ENCODE results near the gene SFMBT2.

Gene SFMBT2

DNA sequence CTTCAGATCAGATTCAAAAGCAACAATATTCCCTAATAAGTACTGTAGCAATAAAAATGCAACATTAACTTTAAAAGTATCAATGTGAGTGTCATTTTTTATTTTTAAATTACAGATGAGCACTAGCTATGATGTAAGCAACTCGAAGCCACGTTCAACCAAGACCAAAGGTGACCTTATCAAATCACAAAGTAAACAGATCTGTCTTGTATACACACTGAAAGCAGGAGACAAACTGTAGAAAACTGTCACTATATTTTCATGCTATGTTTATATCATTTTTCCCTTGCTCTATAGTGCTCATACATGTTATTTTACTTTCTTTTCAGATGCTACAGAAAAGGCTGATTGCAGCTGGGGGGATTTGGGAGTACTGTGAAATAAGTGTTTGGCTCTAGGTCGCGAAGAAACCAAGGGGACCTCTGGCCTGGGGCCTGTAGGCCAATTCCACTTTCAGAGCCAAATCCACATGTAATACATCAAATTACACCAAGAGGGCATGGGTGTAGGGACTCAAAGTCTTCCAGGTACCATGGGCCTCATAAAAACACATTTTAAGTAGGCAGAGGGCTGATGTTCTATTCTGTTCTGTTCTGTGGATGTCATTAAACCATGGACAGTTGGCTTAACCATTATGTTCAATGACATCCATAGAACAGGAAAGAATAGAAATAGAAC lies 245.2 kb downstream of the SFMBT2 start:
- Mint-ChIP-seq H3K9me3 (no peaks in the 10 kb centered on the region), H3K36me3 (ENCODE audit: low read depth) (peaks cover 52% of the 10 kb centered on the region), H3K4me1 (peaks cover 11% of the 10 kb centered on the region), H3K27ac (no peak overlapping the region), H3K4me3 (no peak overlapping the region), H3K27me3 (ENCODE audit: low read depth) (no peaks in the 10 kb centered on the region)
- TF ChIP-seq, protein P1, sequence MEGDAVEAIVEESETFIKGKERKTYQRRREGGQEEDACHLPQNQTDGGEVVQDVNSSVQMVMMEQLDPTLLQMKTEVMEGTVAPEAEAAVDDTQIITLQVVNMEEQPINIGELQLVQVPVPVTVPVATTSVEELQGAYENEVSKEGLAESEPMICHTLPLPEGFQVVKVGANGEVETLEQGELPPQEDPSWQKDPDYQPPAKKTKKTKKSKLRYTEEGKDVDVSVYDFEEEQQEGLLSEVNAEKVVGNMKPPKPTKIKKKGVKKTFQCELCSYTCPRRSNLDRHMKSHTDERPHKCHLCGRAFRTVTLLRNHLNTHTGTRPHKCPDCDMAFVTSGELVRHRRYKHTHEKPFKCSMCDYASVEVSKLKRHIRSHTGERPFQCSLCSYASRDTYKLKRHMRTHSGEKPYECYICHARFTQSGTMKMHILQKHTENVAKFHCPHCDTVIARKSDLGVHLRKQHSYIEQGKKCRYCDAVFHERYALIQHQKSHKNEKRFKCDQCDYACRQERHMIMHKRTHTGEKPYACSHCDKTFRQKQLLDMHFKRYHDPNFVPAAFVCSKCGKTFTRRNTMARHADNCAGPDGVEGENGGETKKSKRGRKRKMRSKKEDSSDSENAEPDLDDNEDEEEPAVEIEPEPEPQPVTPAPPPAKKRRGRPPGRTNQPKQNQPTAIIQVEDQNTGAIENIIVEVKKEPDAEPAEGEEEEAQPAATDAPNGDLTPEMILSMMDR (IDR thresholded peaks at IDR 0.05; ENCODE audit: unreplicated experiment in 3 of 3) = no peak

DNA sequence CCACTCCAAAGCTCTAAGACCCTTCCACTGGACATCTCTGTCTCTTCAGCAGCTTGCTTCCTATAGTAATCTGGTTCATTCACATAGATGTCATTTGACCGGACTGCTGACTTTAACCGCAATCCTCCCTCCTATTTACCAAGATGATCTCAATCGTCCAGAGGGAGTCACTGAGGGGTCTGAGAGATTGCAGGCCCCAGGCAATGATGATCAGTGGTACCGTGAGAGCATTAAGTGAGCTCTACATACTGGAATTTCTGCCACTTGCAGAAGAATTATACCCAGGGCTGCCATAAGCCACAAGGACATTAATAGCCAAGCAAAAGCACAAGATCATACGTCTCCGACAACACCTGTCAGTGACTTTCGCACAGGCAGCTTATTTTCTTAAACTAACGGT lies 245.9 kb downstream of the SFMBT2 start:
- H3K36me3 Mint-ChIP-seq (ENCODE audit: low read depth) = peaks cover 58% of the 10 kb centered on the region
- H3K27me3 Mint-ChIP-seq (ENCODE audit: low read depth) = no peaks in the 10 kb centered on the region
- no peaks in the 10 kb centered on the region for H3K9me3 Mint-ChIP-seq
- peaks cover 16% of the 10 kb centered on the region for H3K4me1 Mint-ChIP-seq
- TF ChIP-seq, protein P1 (IDR thresholded peaks at IDR 0.05; ENCODE audit: unreplicated experiment in 3 of 3) = no peak
- H3K4me3 Mint-ChIP-seq = no peak overlapping the region
- H3K27ac Mint-ChIP-seq = no peak overlapping the region

DNA sequence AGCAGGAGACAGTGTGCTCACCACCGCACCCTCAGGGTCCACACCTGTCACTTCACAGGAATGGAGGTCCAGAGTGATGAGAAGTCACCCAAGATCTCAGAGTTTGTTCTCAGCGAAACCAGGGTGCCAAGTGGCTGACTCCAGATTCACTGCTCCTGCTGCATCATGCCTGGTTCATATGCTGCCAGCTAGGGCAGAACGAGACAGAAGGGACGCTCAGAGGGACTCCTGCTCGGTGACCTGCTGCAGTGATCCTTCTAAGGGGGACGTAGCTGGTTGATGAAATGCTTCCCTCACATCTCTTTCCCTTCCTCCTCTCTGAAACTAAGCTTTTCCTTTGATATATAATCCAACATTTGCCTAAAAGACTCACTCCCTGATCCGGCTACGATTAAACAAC lies 248.5 kb downstream of the SFMBT2 start:
- H3K4me3 Mint-ChIP-seq = no peak overlapping the region
- TF ChIP-seq, protein P1 (IDR thresholded peaks at IDR 0.05; ENCODE audit: unreplicated experiment in 3 of 3) = no peak
- H3K27me3 Mint-ChIP-seq (ENCODE audit: low read depth) = no peaks in the 10 kb centered on the region
- H3K9me3 Mint-ChIP-seq = no peaks in the 10 kb centered on the region
- H3K36me3 Mint-ChIP-seq (ENCODE audit: low read depth) = peaks cover 51% of the 10 kb centered on the region
- H3K27ac Mint-ChIP-seq = peak overlapping the region in 1 of 3 experiments; percentile 56
- H3K4me1 Mint-ChIP-seq = peaks cover 18% of the 10 kb centered on the region

DNA sequence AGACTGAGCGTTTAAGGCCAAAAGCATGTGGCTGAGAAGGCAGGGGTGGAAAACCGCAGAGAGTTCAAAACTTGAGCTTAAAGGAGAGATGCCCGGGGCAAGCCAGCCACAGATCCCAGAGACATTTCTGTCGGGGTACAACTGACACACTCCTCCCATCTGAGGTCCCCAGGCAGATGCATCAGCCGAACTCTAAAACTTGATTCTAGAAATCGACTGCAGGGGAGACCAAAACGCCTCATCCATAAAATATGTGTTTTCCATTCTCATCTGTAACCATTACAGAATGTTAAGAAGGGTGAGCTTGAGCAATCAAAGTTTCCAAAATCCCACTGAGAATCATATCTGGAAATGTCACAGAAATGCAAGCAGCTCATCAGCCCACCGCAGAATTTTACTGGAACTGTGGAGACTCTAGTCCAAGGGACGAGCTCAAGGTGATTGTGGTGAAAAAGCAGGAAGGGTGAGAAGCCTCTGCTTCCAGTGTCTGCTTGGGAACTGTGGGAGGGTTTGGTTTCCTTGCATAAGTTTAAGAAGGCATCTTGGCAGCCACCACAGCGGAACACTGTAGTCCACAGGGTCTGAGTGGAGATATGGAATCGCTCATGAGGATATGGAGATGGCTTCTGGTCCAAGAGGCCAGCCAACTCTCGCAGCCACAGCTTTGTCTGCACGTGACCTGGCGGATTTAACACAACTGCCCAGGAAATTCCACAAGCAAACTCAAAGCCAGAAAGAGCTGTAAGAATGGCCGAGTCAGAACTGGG lies 249.2 kb downstream of the SFMBT2 start:
- Mint-ChIP-seq H3K27me3 (ENCODE audit: low read depth) (no peaks in the 10 kb centered on the region), H3K36me3 (ENCODE audit: low read depth) (peaks cover 44% of the 10 kb centered on the region), H3K4me1 (peaks cover 18% of the 10 kb centered on the region), H3K27ac (peak overlapping the region in 1 of 3 experiments; percentile 56), H3K4me3 (no peak overlapping the region), H3K9me3 (no peaks in the 10 kb centered on the region)
- TF ChIP-seq, protein P1 (IDR thresholded peaks at IDR 0.05; ENCODE audit: unreplicated experiment in 3 of 3) = no peak

DNA sequence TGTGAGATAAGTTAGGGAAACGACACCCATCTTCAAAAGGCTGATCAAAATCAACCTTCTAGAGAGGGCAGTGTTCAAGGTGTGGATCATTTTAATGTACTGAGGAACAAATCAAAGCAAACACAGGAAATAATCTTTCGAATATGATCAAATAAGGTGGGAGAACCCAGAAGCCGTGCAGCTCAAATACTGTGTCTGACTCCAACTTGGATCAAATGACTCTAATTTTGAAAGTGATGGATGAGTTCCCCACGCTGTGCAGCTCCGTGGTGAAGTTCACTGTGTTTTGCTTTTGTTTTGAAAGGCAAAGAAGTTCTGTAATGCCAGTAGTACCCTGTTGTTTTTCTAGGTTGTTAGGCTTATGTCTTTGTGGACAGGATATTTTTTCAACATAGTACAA lies 250.9 kb downstream of the SFMBT2 start:
- peaks cover 39% of the 10 kb centered on the region for H3K36me3 Mint-ChIP-seq (ENCODE audit: low read depth)
- H3K9me3 Mint-ChIP-seq = no peaks in the 10 kb centered on the region
- H3K4me3 Mint-ChIP-seq = no peak overlapping the region
- H3K27ac Mint-ChIP-seq = peak overlapping the region in 1 of 3 experiments; percentile 22
- TF ChIP-seq, protein P1 (IDR thresholded peaks at IDR 0.05; ENCODE audit: unreplicated experiment in 3 of 3) = no peak
- no peaks in the 10 kb centered on the region for H3K27me3 Mint-ChIP-seq (ENCODE audit: low read depth)
- peaks cover 15% of the 10 kb centered on the region for H3K4me1 Mint-ChIP-seq
